ENCODE results near the gene GID4. TPM values are rescaled to one million over a fixed set of nuclear protein-coding genes. Genes with fewer than 3 reads are reported as not detected.

GID4 gene
- total RNA-seq, 4 donors from 2014 or later = 7.5 to 18.1 (median 11.6) TPM

DNA sequence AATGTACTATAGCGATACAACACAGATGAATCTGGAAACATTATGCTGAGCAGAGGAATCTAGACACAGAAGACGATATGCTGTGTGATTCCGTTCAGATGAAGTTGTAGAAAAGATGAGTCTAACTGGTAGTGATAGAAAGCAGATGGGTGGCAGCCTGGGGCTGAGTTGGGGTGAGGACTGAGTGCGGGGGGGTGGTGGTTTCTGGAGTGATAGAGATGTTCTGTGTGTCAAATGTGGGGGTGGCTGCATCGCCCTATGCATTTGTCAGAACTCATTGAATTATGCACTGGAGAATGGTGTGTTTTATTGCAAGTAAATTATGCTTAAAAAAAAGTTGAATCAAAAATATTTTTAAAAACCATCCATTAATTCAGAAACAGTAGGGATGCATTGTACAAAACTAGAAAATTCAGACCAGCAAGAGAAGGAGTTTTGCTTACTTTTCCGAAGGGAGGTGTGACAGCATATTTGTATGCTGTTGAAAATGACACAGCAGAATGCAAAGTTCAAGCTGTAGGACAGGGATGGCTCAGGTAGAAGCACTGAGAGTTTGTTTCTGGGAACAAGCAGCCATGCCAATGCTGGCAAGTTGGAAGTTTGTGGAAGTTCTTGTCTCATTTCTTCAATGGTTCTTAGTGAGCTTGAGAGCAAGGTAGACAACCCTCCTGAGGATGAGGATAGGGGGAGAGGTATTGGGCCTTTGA, 35.5 kb downstream of the GID4 start:
- Histone ChIP-seq H3K9me3 (no peaks in the 10 kb centered on the region), H3K27me3 (peaks cover 0 to 11% (median 0%) of the 10 kb centered on the region in 4 donors), H3K36me3 (no peaks in the 10 kb centered on the region), H3K4me3 (no peak overlapping the region), H3K27ac (no peak overlapping the region), H3K4me1 (peaks cover 0 to 8% (median 0%) of the 10 kb centered on the region in 3 donors)
- WGBS, 2 donors = 77 to 79% methylated on average over 6 of the region's 6 CpGs
- intact Hi-C loops (cut with DNase I) = no loop called here
- no peak for TF ChIP-seq POLR2A (IDR thresholded peaks at IDR 0.05)
- TF ChIP-seq CTCF (IDR thresholded peaks at IDR 0.05) = no peak
- DNase-seq = no peak

DNA sequence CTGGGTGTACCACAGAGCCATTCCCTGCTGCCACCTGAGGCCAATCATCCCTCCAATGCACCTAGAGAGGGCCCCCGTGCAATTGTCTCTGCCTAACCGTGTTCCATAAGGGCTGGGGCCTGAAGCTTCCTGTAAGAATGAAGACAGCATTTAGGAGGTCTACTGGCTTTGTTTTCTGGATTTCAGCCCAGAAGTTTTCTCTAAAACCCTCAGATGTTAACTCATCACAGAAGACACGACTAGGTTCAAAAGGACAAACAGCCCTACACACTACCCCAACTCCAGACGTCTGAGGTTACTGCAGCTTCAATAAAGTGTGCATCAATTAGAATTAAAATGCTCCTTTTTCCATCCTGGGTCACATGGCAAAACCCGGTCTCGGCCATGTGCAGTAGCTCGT, 37.7 kb downstream of the GID4 start:
- TF ChIP-seq CTCF (IDR thresholded peaks at IDR 0.05) (no peak), POLR2A (IDR thresholded peaks at IDR 0.05) (no peak)
- Histone ChIP-seq H3K27me3 (peaks cover 0 to 11% (median 0%) of the 10 kb centered on the region in 4 donors), H3K36me3 (no peaks in the 10 kb centered on the region), H3K4me1 (no peaks in the 10 kb centered on the region), H3K9me3 (no peaks in the 10 kb centered on the region), H3K4me3 (no peak overlapping the region), H3K27ac (no peak overlapping the region)
- WGBS, 2 donors = 53 to 65% methylated on average over 5 to 7 of the region's 7 CpGs
- no peak for DNase-seq
- intact Hi-C loops (cut with DNase I) = no loop called here

GRCh38 chr17:18079543-18079942, 40.3 kb downstream of the GID4 start:
- peaks cover 0 to 11% (median 0%) of the 10 kb centered on the region in 4 donors for H3K27me3 ChIP-seq
- no peak overlapping the region for H3K4me3 ChIP-seq
- 67 to 71% methylated on average over 4 of the region's 4 CpGs for WGBS, 2 donors

GRCh38 chr17:18084256-18084655, 45.0 kb downstream of the GID4 start:
- Histone ChIP-seq H3K27me3 (no peaks in the 10 kb centered on the region), H3K4me3 (no peak overlapping the region), H3K36me3 (no peaks in the 10 kb centered on the region), H3K27ac (no peak overlapping the region), H3K9me3 (no peaks in the 10 kb centered on the region), H3K4me1 (peaks cover 8 to 22% (median 15%) of the 10 kb centered on the region in 3 donors)
- intact Hi-C loops (cut with DNase I) = no loop called here
- DNase-seq = no peak
- WGBS, 2 donors = 79 to 88% methylated on average over 4 of the region's 4 CpGs
- no peak for TF ChIP-seq CTCF (IDR thresholded peaks at IDR 0.05)
- no peak for TF ChIP-seq POLR2A (IDR thresholded peaks at IDR 0.05)

More at GRCh38 chr17:18079543-18079942, 40.3 kb downstream of the GID4 start:
- H3K4me1 ChIP-seq = no peaks in the 10 kb centered on the region
- no peak overlapping the region for H3K27ac ChIP-seq
- no peak for DNase-seq
- H3K36me3 ChIP-seq = no peaks in the 10 kb centered on the region
- intact Hi-C loops (cut with DNase I) = no loop called here
- no peaks in the 10 kb centered on the region for H3K9me3 ChIP-seq
- TF ChIP-seq POLR2A (IDR thresholded peaks at IDR 0.05) (no peak), CTCF (IDR thresholded peaks at IDR 0.05) (no peak)

GRCh38 chr17:18087610-18088491, 48.6 kb downstream of the GID4 start, which contains the start of gene DRG2:
TSS of gene DRG2 (plus strand) at chr17:18087948. CDS start at chr17:18088024, 76 bp downstream.
- peak; percentile 63 for DNase-seq
- peak in 2 of 4 donors; percentile 23 to 44 for TF ChIP-seq POLR2A (IDR thresholded peaks at IDR 0.05)
- TF ChIP-seq CTCF (IDR thresholded peaks at IDR 0.05) = peak in 4 of 6 experiments; percentile 5 to 61 (median 14)
- Histone ChIP-seq H3K9me3 (no peaks in the 10 kb centered on the region), H3K4me1 (peaks cover 11 to 30% (median 15%) of the 10 kb centered on the region in 3 donors), H3K36me3 (peaks cover 0 to 25% (median 0%) of the 10 kb centered on the region in 3 donors), H3K27ac (peak within 1 kb of the TSS; percentile 82 to 90 (median 83)), H3K27me3 (no peaks in the 10 kb centered on the region), H3K4me3 (peak within 1 kb of the TSS; percentile 75 to 93 (median 86))
- intact Hi-C loops (cut with DNase I) = no loop called here
- 0 to 1% methylated on average over 2 to 16 of the region's 52 CpGs for WGBS, 2 donors
